MG63 (cell line): Measurements from ENCODE around the gene SCN4B. TPM values are rescaled to one million over a fixed set of nuclear protein-coding genes. Genes with fewer than 3 reads are reported as not detected.

Experiments
- DNase-seq: peaks from one replicate; pipeline ENCODE4 v3.0.0-alpha.2; 2020
- H3K27me3 ChIP-seq: fragments of 250-450 bp; sonication (Bioruptor Pico); 2 replicates; pipeline ENCODE4 v1.5.1; 2020; ENCODE audit warnings: mild to moderate bottlenecking, moderate library complexity
- H3K36me3 ChIP-seq: fragments of 250-450 bp; sonication (Bioruptor Pico); 2 replicates; pipeline ENCODE4 v1.5.1; 2020; ENCODE audit warnings: mild to moderate bottlenecking, moderate library complexity
- H3K4me3 ChIP-seq: fragments of 250-450 bp; sonication (Bioruptor Pico); 2 replicates; pipeline ENCODE4 v1.5.1; 2020; ENCODE audit warnings: mild to moderate bottlenecking, moderate library complexity
- H3K9me3 ChIP-seq: fragments of 250-450 bp; sonication (Bioruptor Pico); 2 replicates; pipeline ENCODE4 v1.5.1; 2020; ENCODE audit warnings: mild to moderate bottlenecking, moderate library complexity
- total RNA-seq: library from RNA; depleted of rRNA; stranded (reverse); fragments of >200 nt; shearing (Covaris generic); gene quantifications from 2 replicates; pipeline ENCODE4 v1.2.3, GENCODE V29; 2014; ENCODE audit warnings: low replicate concordance

Gene SCN4B
- total RNA-seq, 1 experiment from 2014 or later, result 0.23 TPM

DNA sequence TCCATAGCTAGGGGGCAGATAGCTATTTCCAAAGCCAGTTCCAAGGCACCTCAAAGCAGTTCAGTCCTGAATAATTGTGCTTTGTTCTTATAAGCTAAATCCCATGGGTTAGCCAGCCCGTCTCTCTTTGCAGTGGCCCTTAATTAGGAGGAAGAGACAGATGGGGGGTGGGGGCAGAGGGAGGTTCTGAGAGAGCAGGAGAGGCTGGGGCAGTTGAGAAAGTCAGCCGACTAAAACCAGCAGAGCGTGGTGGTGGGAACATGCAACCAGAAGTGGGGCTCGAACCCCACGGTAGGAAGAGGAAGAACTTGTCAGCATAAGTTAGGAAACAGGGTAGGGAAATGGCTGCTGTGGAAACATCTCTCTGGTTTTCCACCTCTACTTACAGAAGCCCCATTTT, 10.9 kb upstream of the SCN4B start:
- DNase-seq, result no peak
- H3K4me3 ChIP-seq, result no peak overlapping the region
- no peaks in the 10 kb centered on the region for H3K27me3 ChIP-seq
- H3K36me3 ChIP-seq, result no peaks in the 10 kb centered on the region
- no peaks in the 10 kb centered on the region for H3K9me3 ChIP-seq

DNA sequence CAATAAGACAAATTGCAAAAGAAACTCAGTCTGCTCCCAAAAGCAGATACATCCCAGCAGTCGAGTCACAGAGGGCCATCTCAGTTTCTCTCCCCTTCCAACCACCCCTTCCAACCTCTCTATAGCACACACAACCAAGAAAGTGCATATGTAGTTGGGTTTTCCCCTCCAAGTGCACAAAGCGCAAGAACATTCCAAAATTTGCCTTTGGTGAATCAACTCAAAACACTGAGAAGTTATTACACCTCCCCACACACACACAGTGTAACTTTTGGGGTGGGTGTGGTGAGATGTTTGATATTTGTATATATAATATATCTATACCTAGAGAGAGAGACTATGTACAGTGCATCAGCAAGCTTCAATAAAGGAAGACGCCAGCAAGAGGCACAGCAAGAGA, 10.2 kb upstream of the SCN4B start:
- no peak for DNase-seq
- Histone ChIP-seq H3K36me3 (no peaks in the 10 kb centered on the region), H3K4me3 (no peak overlapping the region), H3K9me3 (no peaks in the 10 kb centered on the region), H3K27me3 (no peaks in the 10 kb centered on the region)

DNA sequence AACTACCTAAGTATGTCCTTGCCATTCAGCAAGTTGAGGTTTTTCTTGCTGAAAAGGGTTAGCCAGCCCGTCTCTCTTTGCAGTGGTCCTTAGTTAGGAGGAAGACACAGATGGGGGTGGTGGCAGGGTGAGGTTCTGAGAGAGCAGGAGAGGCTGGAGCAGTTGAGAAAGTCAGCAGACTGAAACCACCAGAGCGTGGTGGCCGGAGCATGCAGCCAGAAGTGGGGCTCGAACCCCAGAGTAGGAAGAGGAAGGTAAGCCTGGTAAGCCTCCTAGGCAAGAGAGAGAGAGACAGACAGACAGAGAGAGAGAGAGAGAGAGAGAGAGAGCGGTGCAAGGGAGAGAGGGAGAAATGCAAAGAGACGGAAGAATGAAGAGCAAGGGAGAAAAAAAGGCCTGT, 9.2 kb upstream of the SCN4B start:
- H3K9me3 ChIP-seq, result no peaks in the 10 kb centered on the region
- DNase-seq, result no peak
- 0 out of 2 replicates have a peak, but pooled peaks cover under 1% of the 10 kb centered on the region for H3K27me3 ChIP-seq
- H3K36me3 ChIP-seq, result no peaks in the 10 kb centered on the region
- H3K4me3 ChIP-seq, result no peak overlapping the region

DNA sequence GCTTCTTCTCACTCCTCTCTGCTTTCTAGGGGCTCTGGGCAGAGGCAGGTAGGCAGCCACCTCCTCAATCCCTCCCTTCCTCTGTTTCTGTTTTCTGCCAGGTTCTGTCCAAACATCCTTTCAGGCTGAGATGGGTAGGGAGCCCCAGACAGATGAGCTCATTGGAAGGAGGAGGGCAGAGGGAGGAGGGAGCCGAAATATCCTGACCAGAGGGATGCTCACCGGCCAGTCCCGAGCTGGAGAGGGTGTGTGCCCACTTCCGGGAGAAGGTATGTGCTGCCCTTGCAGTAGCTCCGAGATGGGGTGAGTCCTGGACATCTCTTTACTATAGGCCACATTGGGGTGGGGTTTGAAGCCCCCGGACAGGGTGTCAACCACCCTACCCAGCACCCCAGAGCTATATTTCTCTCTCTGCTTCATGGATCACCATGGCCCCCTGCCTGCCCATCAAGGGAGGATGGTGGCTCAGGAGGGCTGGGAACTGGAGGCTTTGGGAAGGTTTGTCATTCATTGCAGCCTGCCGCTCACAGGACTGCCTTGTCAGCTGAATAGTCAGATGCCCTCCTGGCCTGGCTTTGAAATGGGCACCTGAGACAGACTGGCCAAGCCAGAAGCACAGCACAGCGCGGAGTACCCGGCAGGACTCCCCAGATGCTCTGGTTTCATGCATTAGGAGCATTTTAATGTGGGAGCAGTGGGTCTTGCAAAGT, 4.7 kb upstream of the SCN4B start:
- H3K27me3 ChIP-seq, result peaks cover 14% of the 10 kb centered on the region; the same call in 1 of the 2 replicates
- no peak overlapping the region for H3K4me3 ChIP-seq
- no peaks in the 10 kb centered on the region for H3K9me3 ChIP-seq
- no peak for DNase-seq
- H3K36me3 ChIP-seq, result no peaks in the 10 kb centered on the region

DNA sequence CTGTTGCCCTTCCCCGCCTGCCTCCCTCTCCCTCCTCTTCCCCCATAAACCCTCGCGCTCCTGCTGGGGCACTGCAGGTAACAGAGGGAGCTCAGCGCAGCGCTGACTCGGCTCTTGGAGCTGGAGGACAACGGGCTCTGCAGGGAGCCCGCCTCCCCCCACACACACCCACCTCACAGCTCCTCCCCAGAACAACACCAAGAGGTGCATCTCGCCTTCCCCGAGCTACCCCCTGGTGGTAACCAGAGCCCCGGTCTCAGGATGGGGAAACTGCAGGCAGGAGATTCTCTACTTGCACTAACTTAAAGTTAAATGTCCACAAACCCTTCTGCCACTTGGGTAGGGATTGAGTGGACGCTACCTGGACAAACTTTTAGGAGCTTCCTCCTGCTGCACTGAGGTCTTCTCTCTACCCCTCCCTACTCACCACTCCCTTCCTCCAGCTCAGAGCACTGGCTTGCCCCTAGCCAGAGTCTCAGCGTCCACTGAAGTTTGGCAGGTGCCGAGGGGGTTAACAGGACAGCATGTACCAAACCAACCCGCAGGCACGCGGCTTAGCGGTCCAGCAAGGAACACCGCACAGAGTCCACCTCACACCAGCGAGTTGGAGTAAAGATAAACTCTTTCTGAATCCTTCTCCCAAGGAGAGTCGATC, 4.0 kb upstream of the SCN4B start:
- no peaks in the 10 kb centered on the region for H3K9me3 ChIP-seq
- H3K27me3 ChIP-seq, result peaks cover 14% of the 10 kb centered on the region; the same call in 1 of the 2 replicates
- no peaks in the 10 kb centered on the region for H3K36me3 ChIP-seq
- no peak for DNase-seq
- no peak overlapping the region for H3K4me3 ChIP-seq

DNA sequence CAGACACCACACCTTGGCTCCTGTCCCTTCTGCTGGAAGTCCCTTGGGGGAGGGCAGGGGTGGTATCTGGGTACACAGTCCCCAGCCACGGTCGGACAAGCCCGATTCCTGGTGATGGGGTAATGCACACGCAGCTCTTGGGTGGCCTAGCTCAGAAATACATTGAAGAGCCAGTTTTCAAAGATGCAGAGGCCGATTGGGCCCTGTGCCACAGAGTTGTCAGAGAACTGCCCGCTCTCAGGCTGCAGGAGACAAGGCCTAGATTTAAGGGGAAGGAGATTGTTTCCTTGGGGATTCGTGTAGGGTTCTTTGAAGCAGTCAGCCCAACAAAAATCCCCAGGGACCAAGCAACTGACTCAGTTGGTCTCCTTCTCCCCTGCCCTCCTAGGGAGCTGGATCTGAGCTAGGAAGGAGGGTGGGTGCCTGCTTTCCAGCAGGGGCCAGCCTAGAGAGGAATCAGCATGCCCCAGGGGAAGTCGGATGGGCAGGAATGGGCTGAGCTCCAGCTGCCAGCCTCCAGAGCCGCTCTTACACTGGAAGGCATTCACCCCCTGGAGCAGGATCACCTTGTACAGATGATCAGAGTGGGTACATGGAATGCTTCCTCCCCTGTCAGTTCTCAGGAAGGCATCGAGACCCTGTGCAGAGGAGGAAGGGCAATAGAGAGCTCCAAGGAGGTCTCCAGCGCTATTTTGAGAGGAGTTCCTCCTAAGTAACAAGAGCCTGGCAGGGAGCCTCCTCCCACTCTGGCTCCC, 3.3 kb upstream of the SCN4B start:
- Histone ChIP-seq H3K27me3 (peaks cover 14% of the 10 kb centered on the region; the same call in 1 of the 2 replicates), H3K36me3 (no peaks in the 10 kb centered on the region), H3K4me3 (no peak overlapping the region), H3K9me3 (no peaks in the 10 kb centered on the region)
- no peak for DNase-seq

DNA sequence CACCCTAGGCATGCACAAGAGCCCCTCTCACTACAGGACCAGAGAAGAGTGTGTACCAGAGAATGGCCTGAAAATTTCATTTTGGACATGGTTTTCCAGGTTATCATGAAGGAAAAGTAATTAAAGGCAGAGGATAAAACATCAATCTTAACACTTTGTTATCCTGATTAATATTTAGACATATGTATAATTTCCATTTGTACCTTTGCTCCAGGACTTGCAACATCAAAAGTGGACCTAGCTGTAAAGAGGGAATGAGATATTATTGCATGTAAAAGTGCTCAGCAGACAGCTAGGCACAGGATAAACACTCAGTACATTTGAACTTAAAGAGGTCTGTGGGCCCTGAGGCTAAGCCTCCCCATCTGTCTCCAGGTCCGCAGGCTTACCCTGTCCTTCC, 2.0 kb upstream of the SCN4B start:
- H3K27me3 ChIP-seq, result peaks cover 14% of the 10 kb centered on the region; the same call in 1 of the 2 replicates
- H3K36me3 ChIP-seq, result no peaks in the 10 kb centered on the region
- H3K9me3 ChIP-seq, result no peaks in the 10 kb centered on the region
- no peak overlapping the region for H3K4me3 ChIP-seq
- DNase-seq, result no peak

DNA sequence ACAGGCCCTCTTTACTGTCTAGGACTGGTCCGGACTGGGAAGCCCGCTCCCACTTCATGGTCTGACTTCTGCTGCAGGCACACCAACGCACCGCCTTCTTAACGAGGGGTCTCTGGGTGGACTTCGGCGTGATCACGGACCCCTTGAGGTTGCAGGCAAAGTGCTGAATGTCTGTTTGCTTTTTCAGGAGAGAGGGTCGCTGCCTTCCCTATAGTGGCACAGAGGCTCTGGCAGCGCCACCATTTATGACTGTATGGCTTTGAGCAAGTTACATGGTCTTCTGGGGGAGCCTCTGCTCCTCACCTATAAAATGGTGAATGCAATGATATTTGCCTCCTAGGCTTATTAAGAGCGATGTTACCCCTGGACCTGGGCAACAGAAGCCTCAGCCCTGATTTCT, 1.4 kb upstream of the SCN4B start:
- Histone ChIP-seq H3K27me3 (peaks cover 14% of the 10 kb centered on the region; the same call in 1 of the 2 replicates), H3K36me3 (no peaks in the 10 kb centered on the region), H3K9me3 (no peaks in the 10 kb centered on the region), H3K4me3 (no peak overlapping the region)
- no peak for DNase-seq

DNA sequence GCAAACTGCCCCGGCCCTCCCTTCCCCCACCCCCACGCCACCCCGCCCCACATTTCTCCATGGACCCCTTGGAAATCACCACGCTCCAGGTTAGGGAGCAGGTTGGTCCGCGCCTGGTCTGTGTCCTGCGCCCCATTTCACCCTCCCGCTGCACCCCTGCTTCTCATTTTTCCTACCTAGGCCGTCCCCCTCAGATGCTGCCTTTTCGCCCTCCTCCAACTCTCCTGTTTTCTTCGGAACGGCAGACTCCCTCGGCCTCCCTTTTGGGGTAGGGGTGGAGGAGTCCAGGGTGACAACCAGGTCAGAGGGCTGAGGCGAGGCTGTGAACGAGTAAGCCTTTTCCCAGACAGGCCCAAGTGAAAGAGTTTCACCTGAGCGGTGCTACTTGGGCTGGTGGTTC, 893 bp upstream of the SCN4B start:
- H3K27me3 ChIP-seq, result peaks cover 14% of the 10 kb centered on the region; the same call in 1 of the 2 replicates
- H3K4me3 ChIP-seq, result no peak overlapping the region
- H3K9me3 ChIP-seq, result no peaks in the 10 kb centered on the region
- no peak for DNase-seq
- H3K36me3 ChIP-seq, result no peaks in the 10 kb centered on the region

DNA sequence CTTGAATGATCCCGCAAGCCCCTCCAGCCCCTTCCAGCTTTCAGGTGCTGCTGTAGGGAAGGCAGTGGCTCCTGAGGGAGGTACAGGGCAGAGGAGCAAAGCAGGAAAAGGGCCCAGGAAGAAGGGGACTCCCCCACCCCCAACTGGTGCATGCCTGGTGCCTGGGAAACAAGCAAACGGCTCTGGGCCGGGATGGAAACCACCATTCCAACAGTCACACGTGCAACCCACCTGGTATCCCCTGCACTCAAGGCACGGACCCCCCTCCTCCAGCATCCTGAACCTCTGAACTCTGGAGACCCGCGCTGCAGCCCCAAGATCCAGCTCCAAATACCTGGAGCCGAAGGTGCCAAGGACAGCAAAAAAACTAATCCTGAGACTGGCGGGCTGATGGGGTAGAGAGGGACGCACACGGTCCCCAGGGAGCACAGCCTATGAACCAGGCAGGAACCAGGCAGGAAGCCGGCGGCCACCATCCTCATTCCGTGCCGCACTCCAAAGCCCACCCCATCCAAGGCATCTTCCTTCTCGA, 537 bp downstream of the SCN4B start:
- H3K36me3 ChIP-seq, result no peaks in the 10 kb centered on the region
- H3K9me3 ChIP-seq, result no peaks in the 10 kb centered on the region
- no peak for DNase-seq
- no peak overlapping the region for H3K4me3 ChIP-seq
- peaks cover 14% of the 10 kb centered on the region; the same call in 1 of the 2 replicates for H3K27me3 ChIP-seq

DNA sequence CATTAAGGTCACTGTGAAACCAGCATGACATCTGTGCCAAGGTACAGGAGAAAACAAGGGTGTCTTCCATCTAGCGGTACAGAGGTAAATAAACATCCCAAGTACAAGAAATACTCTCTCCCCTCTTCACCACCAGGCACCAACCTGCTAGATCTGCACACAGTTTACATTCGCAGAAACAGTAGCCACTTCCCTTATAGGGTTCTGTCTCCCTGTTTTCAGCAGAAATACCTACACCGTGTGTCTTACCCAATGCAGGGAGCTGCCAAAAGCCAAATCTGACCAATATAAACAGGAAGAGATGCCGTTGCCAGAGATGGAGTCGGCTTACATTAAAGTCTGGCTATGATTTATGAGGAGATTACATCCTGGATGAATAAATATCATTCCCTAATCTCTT, 1.2 kb downstream of the SCN4B start:
- Histone ChIP-seq H3K4me3 (no peak overlapping the region), H3K9me3 (no peaks in the 10 kb centered on the region), H3K36me3 (no peaks in the 10 kb centered on the region), H3K27me3 (peaks cover 10% of the 10 kb centered on the region)
- DNase-seq, result peak; percentile 63

DNA sequence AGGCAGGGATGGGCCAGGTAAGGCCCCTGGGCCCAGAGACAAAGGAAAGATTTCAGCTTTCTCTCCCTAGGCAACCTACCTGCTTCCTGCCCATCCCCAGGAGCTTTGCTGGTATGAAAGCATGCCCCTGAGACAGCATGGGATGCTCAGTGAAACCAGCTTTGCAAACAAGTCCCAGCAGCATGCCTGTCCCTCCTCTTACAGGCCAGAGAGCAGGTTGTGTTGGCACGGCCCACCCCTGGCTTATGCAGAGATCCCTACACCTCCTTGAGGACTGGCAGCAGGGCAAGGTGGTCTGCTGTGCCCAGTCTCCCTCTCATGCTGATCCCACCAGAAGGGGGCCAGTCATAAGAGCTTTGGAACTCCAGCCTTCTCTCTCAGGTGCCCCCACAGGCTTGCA, 3.1 kb downstream of the SCN4B start:
- Histone ChIP-seq H3K36me3 (no peaks in the 10 kb centered on the region), H3K4me3 (no peak overlapping the region), H3K27me3 (peaks cover 2% of the 10 kb centered on the region), H3K9me3 (no peaks in the 10 kb centered on the region)
- DNase-seq, result no peak

DNA sequence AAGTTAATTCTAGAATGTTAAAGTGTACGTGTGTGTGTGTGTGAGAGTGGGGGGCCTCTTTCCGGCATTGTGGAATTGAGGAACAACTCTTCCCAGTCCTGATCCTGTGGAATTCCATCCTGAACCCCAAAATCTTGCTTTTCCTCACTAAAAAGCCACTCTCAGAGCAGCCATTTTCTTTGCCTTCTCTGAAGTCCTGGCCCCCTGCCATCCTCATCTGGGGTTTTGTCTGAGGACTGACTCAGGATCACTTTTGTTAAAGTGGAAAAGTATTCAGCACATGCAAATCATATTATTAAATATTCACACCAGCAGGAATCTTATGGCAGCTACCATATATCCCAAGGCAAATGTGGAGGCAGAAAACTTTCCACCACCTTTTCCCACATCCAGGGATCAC, 3.8 kb downstream of the SCN4B start:
- no peak for DNase-seq
- Histone ChIP-seq H3K4me3 (no peak overlapping the region), H3K36me3 (no peaks in the 10 kb centered on the region), H3K27me3 (peaks cover 6% of the 10 kb centered on the region), H3K9me3 (no peaks in the 10 kb centered on the region)

DNA sequence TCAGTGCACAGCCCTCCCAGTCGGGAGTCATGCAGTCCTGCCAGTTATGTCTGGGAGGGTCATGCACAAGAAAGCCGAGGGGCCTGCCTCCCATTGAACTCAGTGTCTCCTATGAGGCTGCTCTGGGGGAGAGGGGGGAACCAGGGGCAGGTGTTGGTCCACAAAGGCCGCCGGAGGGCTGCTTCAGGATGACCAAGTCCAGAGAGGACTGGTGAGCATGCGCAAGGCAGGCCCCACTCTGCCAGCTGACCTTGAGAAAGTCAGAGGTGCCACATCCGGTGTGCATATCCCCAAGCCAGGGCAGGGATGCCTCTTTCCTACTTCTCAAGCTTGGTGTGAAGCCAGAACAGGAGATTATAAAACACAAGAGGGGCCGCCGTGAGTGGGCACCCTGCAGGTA, 4.4 kb downstream of the SCN4B start:
- H3K27me3 ChIP-seq, result peaks cover 11% of the 10 kb centered on the region; the same call in 1 of the 2 replicates
- no peaks in the 10 kb centered on the region for H3K9me3 ChIP-seq
- H3K4me3 ChIP-seq, result no peak overlapping the region
- DNase-seq, result no peak
- no peaks in the 10 kb centered on the region for H3K36me3 ChIP-seq

DNA sequence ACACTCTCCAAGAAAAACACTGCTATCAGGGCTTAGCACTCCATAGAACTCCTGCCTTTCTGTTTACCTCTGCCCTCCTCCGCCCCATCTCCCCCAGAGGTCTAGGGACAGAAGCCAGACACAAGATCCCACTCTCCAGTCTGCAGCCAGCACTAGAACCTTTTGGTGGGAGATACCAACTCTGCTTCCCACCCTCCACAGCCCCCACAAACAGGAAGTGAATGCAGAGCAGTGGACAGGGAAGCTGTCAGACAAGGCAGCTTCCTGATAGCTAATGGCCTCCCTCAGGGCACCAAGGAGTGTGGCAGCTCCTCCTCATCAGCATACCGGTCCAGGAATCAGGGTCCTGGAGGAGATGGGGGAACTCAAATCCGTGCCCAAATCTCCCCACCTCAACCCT, 5.1 kb downstream of the SCN4B start:
- no peak for DNase-seq
- Histone ChIP-seq H3K4me3 (no peak overlapping the region), H3K36me3 (no peaks in the 10 kb centered on the region), H3K9me3 (no peaks in the 10 kb centered on the region), H3K27me3 (peaks cover 11% of the 10 kb centered on the region; the same call in 1 of the 2 replicates)

DNA sequence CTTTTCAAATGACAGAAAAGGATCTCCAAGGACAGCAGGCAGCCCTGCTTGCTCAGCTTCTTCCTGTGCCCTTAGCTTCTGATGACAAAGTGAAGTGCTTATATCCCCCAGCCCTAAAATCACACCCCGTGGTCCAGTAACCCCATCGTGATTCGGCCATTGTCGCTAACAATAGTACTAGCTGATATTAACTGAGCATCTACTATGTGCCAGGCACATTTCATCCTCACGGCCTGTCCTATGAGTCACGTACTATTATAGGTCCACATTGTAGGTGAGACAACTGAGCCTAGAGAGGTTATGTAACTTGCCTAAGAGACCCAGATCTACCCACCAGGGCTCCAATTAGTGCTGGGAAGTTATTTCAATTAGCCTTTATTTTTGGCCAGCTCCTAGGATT, 6.1 kb downstream of the SCN4B start:
- Histone ChIP-seq H3K4me3 (no peak overlapping the region), H3K27me3 (peaks cover 11% of the 10 kb centered on the region; the same call in 1 of the 2 replicates), H3K9me3 (no peaks in the 10 kb centered on the region), H3K36me3 (no peaks in the 10 kb centered on the region)
- DNase-seq, result no peak
